K562 (cell line): ENCODE measurements around the gene FAM180B. TPM values are rescaled to one million over a fixed set of nuclear protein-coding genes. Genes with fewer than 3 reads are reported as not detected.

Experiments used
- ATAC-seq: fragments of 200-7000 bp; cut with Tn5 transposase; 3 replicates; pipeline ENCODE4 v1.9.1; 2020; ENCODE audit warnings: moderate library complexity
- BruUV-seq: library from RNA; stranded (reverse); fragments of 400-500 nt; replicated peaks from 2 replicates; lab custom pipeline; 2021; lab: Mats Ljungman, UMichigan
- CTCF ChIA-PET: fragments of 300-600 bp; formaldehyde crosslinking; extraction: SDS; loops from one replicate; lab custom pipeline; 2021; ENCODE audit warnings: low intra/inter-chr PET ratio; lab: Yijun Ruan, JAX
- POLR2A ChIA-PET: fragments of 300-600, 350-650 bp; sonication (Branson Sonifier 250); formaldehyde crosslinking; extraction: SDS; loops from one replicate; lab custom pipeline; 2021; ENCODE audit warnings: antibody characterized with exemption, inconsistent platforms; lab: Yijun Ruan, JAX
- DNase-seq, 4 experiments: peaks; one replicate each; pipeline versions ENCODE4 v3.0.0 to v3.0.0-alpha.2; 2011 to 2018; ENCODE audit warnings: low spot score in 3 of 4, mixed read lengths in 3 of 4; ENCODE audit errors: extremely low read depth in 1 of 4
- FAIRE-seq: peaks from 2 replicates; lab custom pipeline; 2011; peaks lifted over from hg19 to GRCh38; lab: Jason Lieb, UNC
- H2AFZ ChIP-seq: 2 replicates; pipeline ENCODE4 v1.6.0; 2011; ENCODE audit warnings: low read depth, low read length, control low read depth, inconsistent platforms
- H3K27ac ChIP-seq: fragments of 200-600 bp; 3 replicates; pipeline ENCODE4 v1.8.0; 2011; ENCODE audit warnings: low read depth, mild to moderate bottlenecking, control low read depth, inconsistent platforms, low read length, moderate library complexity, mixed read lengths; ENCODE audit errors: extremely low read depth
- H3K27me3 ChIP-seq, 2 experiments: fragments of 300-600 bp in 1 of 2; 2 replicates in 1 of 2; 3 replicates in 1 of 2; pipeline versions ENCODE4 v1.6.0 to v1.8.0; 2011; ENCODE audit warnings: inconsistent platforms in 2 of 2, low read length in 2 of 2, mild to moderate bottlenecking in 1 of 2, mixed read lengths in 1 of 2, moderate library complexity in 1 of 2; ENCODE audit not compliant: control insufficient read depth in 2 of 2, insufficient read depth in 2 of 2
- H3K36me3 ChIP-seq: fragments of 300-600 bp; 3 replicates; pipeline ENCODE4 v1.8.0; 2011; ENCODE audit warnings: mild to moderate bottlenecking, low read length, inconsistent platforms; ENCODE audit not compliant: control insufficient read depth, insufficient read depth
- H3K4me1 ChIP-seq, 2 experiments: fragments of 200-600 bp in 1 of 2; replicated peaks in 1 of 2; 2 replicates in 1 of 2; 3 replicates in 1 of 2; pipeline versions ENCODE4 v1.5.1 to v1.8.0; 2011; ENCODE audit warnings: inconsistent platforms in 2 of 2, low read length in 2 of 2, mild to moderate bottlenecking in 1 of 2, mixed read lengths in 1 of 2, moderate library complexity in 1 of 2; ENCODE audit not compliant: control insufficient read depth in 2 of 2, insufficient read depth in 2 of 2
- H3K4me2 ChIP-seq: 2 replicates; pipeline ENCODE4 v1.6.1; 2011; ENCODE audit warnings: low read length, control low read depth, inconsistent platforms, mixed read lengths; ENCODE audit not compliant: insufficient read depth
- H3K4me3 ChIP-seq: fragments of 200-600 bp; sonication (generic), shearing (Covaris generic); 2 replicates; pipeline ENCODE4 v1.5.1; 2016; ENCODE audit warnings: control low read depth, inconsistent platforms
- H3K79me2 ChIP-seq: fragments of 200-600 bp; 3 replicates; pipeline ENCODE4 v1.8.0; 2011; ENCODE audit warnings: low read length, inconsistent platforms; ENCODE audit not compliant: control insufficient read depth, insufficient read depth
- H3K9ac ChIP-seq, 2 experiments: 2 replicates each; pipeline versions ENCODE4 v1.6.0 to v1.6.1; 2011; ENCODE audit warnings: low read depth in 2 of 2, low read length in 2 of 2, control low read depth in 1 of 2, inconsistent platforms in 1 of 2, mild to moderate bottlenecking in 1 of 2, mixed read lengths in 1 of 2; ENCODE audit not compliant: insufficient read depth in 1 of 2
- H3K9me1 ChIP-seq: one replicate; pipeline ENCODE4 v1.6.0; 2011; ENCODE audit warnings: inconsistent platforms, mild to moderate bottlenecking, low read length, moderate library complexity; ENCODE audit not compliant: control insufficient read depth, insufficient read depth
- H3K9me3 ChIP-seq: replicated peaks from 2 replicates; pipeline ENCODE4 v1.5.1; 2011; ENCODE audit warnings: low read depth, low read length, inconsistent platforms; ENCODE audit not compliant: control insufficient read depth, insufficient read depth
- H4K20me1 ChIP-seq: replicated peaks from 2 replicates; pipeline ENCODE4 v1.6.1; 2011; ENCODE audit warnings: low read length, inconsistent platforms, mixed read lengths; ENCODE audit not compliant: control insufficient read depth, insufficient read depth
- CBFB ChIP-seq: sonication (generic); formaldehyde crosslinking; IDR thresholded peaks from 2 replicates; pipeline ENCODE4 v1.4.0; 2020; ENCODE audit warnings: mild to moderate bottlenecking, missing genetic modification reagents
- DNMT1 ChIP-seq: fragments of 450-650 bp; IDR thresholded peaks from 2 replicates; pipeline ENCODE4 v1.6.1; 2016; ENCODE audit warnings: antibody characterized with exemption, mild to moderate bottlenecking
- EWSR1 ChIP-seq: fragments of 450-650 bp; IDR thresholded peaks from 2 replicates; pipeline ENCODE4 v1.6.1; 2018; ENCODE audit warnings: borderline replicate concordance, mild to moderate bottlenecking, low read depth, moderate library complexity; ENCODE audit not compliant: partially characterized antibody
- HEY1 ChIP-seq: fragments of 250-450 bp; sonication (Bioruptor Pico); IDR thresholded peaks from 2 replicates; pipeline ENCODE4 v1.5.0; 2020; ENCODE audit warnings: mild to moderate bottlenecking, moderate library complexity, borderline replicate concordance
- HNRNPL ChIP-seq: fragments of 200-400 bp; formaldehyde crosslinking; IDR thresholded peaks from 2 replicates; pipeline ENCODE4 v1.6.1; 2017; ENCODE audit warnings: low read depth, mild to moderate bottlenecking, low read length
- NR2C1 ChIP-seq, 2 experiments: fragments of 450-650 bp; IDR thresholded peaks; 2 replicates each; pipeline ENCODE4 v1.6.1; 2017; ENCODE audit warnings: mild to moderate bottlenecking in 2 of 2, antibody characterized with exemption in 1 of 2, inconsistent platforms in 1 of 2, missing compliant biosample characterization in 1 of 2, missing genetic modification characterization in 1 of 2
- PTTG1 ChIP-seq: fragments of 450-650 bp; IDR thresholded peaks from 2 replicates; pipeline ENCODE4 v1.6.1; 2016; ENCODE audit warnings: low read depth, mild to moderate bottlenecking, missing genetic modification characterization, missing compliant biosample characterization
- RBM17 ChIP-seq: fragments of 200-400 bp; formaldehyde crosslinking; IDR thresholded peaks from 2 replicates; pipeline ENCODE4 v1.6.1; 2017; ENCODE audit warnings: low read depth, mild to moderate bottlenecking, low read length, borderline replicate concordance
- RCOR1 ChIP-seq, 2 experiments: IDR thresholded peaks; 2 replicates each; pipeline ENCODE4 v1.6.1; 2012; ENCODE audit warnings: low read depth in 2 of 2, low read length in 2 of 2, borderline replicate concordance in 1 of 2, improper control_type of control experiment in 1 of 2
- SIN3B ChIP-seq: fragments of 450-650 bp; IDR thresholded peaks from 2 replicates; pipeline ENCODE4 v1.6.1; 2017; ENCODE audit warnings: low read depth, mild to moderate bottlenecking, moderate library complexity
- SNRNP70 ChIP-seq: fragments of 200-400 bp; formaldehyde crosslinking; optimal IDR thresholded peaks from 2 replicates; pipeline ENCODE3; 2017; ENCODE audit warnings: low read depth, low read length
- SREBF1 ChIP-seq: fragments of 150-350 bp; IDR thresholded peaks from 2 replicates; pipeline ENCODE4 v1.6.1; 2014; ENCODE audit warnings: antibody characterized with exemption, low read depth, low read length, borderline replicate concordance
- TAF15 ChIP-seq: fragments of 200-400 bp; formaldehyde crosslinking; IDR thresholded peaks from 2 replicates; pipeline ENCODE4 v1.6.1; 2017; ENCODE audit warnings: mild to moderate bottlenecking, low read depth, low read length, moderate library complexity
- ZNF146 ChIP-seq: IDR thresholded peaks from one replicate; pipeline ENCODE4 v1.6.1; 2018; ENCODE audit warnings: missing compliant biosample characterization; ENCODE audit not compliant: unreplicated experiment
- ZNF232 ChIP-seq: sonication (generic); formaldehyde crosslinking; IDR thresholded peaks from 2 replicates; pipeline ENCODE4 v1.8.0; 2022; ENCODE audit warnings: mild to moderate bottlenecking, missing genetic modification reagents
- ZNF408 ChIP-seq: fragments of 250-450 bp; sonication (Bioruptor Pico); IDR thresholded peaks from 2 replicates; pipeline ENCODE4 v1.4.0; 2020; ENCODE audit warnings: low read depth, mild to moderate bottlenecking, moderate library complexity
- WGBS: fragments of 100-300 bp; shearing (Covaris generic); methylation state at CpG from one replicate; pipeline ENCODE4 v1.1.6; 2016; ENCODE audit warnings: low coverage, mixed read lengths; ENCODE audit not compliant: insufficient coverage; ENCODE audit errors: missing lambda C conversion rate; 5-methylcytosine and 5-hydroxymethylcytosine counted together
- in situ Hi-C: fragments of 300-500 bp; cut with MboI; formaldehyde crosslinking; loops from 4 replicates; pipeline ENCODE4 v1.15.0; 2018; ENCODE audit warnings: inconsistent platforms, mixed read lengths
- intact Hi-C: fragments of 100-400 bp; cut with micrococcal nuclease; formaldehyde crosslinking; loops from 2 replicates; pipeline ENCODE4 v1.14.2; 2022
- polyA plus RNA-seq, 8 experiments: library from polyadenylated mRNA; depleted of rRNA in 4 of 8; stranded (reverse) in 5 of 8; unstranded in 3 of 8; fragments of >200 nt; fragmentation: Nextera tagmentation in 2 of 8; fragmentation: Illumina TruSeq in 1 of 8; extraction: Ambion mirVana in 2 of 8; extraction: Trizol in 1 of 8; gene quantifications; 2 replicates each; pipeline versions ENCODE4 v1.2.1 to v1.2.3, GENCODE V29; 2011 to 2014; ENCODE audit warnings: inconsistent platforms in 1 of 8, missing spikeins in 1 of 8
- total RNA-seq, 7 experiments: library from RNA; depleted of rRNA in 6 of 7; stranded (reverse); fragments of >200 nt in 6 of 7; fragmentation: Illumina TruSeq in 2 of 7; extraction: Trizol in 2 of 7; gene quantifications; 2 replicates each; pipeline versions ENCODE4 v1.2.1 to v1.2.3, GENCODE V29; 2011 to 2021; ENCODE audit warnings: low replicate concordance in 1 of 7
- TF ChIP-seq, protein P1 (sequence below): sonication (generic); formaldehyde crosslinking; IDR thresholded peaks from 2 replicates; pipeline ENCODE4 v1.9.0; 2022; ENCODE audit warnings: mild to moderate bottlenecking, missing genetic modification reagents
- TF ChIP-seq, protein P2 (sequence below): fragments of 450-650 bp; formaldehyde crosslinking; IDR thresholded peaks from 2 replicates; pipeline ENCODE4 v1.4.0; 2020; ENCODE audit warnings: mild to moderate bottlenecking
- TF ChIP-seq, protein P3 (sequence below): fragments of 450-650 bp; formaldehyde crosslinking; IDR thresholded peaks from 2 replicates; pipeline ENCODE4 v1.4.0; 2020; ENCODE audit warnings: mild to moderate bottlenecking, mixed read lengths
- TF ChIP-seq, protein P4 (sequence below): fragments of 450-650 bp; formaldehyde crosslinking; IDR thresholded peaks from 2 replicates; pipeline ENCODE4 v1.4.0; 2020; ENCODE audit warnings: mild to moderate bottlenecking, moderate library complexity

Gene FAM180B
- total and polyA plus RNA-seq, 9 of the 15 experiments (the other 6 are each of a cell fraction or from before 2014, with no cell fraction given), result 0.05 to 0.14 TPM; not detected in 7

DNA sequence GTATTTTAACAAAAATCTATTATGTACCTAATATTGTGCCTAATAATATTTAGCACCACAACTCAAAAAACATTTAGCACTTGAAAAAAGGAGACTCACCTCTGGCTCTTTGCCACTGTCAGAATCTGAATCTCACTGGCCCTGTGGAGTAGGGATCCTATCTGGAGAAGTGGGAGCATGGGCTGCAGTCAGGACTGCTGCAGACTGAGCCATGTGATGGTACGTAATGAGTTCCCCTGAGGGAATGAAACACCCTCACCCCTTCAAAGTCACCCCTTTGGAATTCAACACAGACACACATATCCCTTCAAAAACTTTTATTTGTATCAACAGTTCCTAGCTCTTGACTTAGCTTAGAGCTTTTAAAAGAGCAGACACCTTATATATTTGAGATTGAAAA lies 14.6 kb upstream of the FAM180B start:
- ChIA-PET POLR2A (interaction anchor here (1.1 kb wide), 1 partner anchor 23 kb away, joined by 3 read pairs; no protein-coding TSS in a partner anchor), CTCF (no interaction called here)
- TF ChIP-seq RBM17, result no peak
- TF ChIP-seq, protein P1, sequence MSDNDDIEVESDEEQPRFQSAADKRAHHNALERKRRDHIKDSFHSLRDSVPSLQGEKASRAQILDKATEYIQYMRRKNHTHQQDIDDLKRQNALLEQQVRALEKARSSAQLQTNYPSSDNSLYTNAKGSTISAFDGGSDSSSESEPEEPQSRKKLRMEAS (CRISPR knock-in tag), result no peak
- TF ChIP-seq ZNF146, result no peak
- no peak for TF ChIP-seq ZNF232
- no peak for TF ChIP-seq PTTG1 (tag)
- TF ChIP-seq, protein P2, sequence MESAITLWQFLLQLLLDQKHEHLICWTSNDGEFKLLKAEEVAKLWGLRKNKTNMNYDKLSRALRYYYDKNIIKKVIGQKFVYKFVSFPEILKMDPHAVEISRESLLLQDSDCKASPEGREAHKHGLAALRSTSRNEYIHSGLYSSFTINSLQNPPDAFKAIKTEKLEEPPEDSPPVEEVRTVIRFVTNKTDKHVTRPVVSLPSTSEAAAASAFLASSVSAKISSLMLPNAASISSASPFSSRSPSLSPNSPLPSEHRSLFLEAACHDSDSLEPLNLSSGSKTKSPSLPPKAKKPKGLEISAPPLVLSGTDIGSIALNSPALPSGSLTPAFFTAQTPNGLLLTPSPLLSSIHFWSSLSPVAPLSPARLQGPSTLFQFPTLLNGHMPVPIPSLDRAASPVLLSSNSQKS (CRISPR knock-in tag), result no peak
- TF ChIP-seq EWSR1, result no peak
- TF ChIP-seq SNRNP70, result no peak
- no peak for TF ChIP-seq CBFB (CRISPR knock-in tag)
- TF ChIP-seq ZNF408, result no peak
- TF ChIP-seq HNRNPL, result no peak
- TF ChIP-seq, protein P3, sequence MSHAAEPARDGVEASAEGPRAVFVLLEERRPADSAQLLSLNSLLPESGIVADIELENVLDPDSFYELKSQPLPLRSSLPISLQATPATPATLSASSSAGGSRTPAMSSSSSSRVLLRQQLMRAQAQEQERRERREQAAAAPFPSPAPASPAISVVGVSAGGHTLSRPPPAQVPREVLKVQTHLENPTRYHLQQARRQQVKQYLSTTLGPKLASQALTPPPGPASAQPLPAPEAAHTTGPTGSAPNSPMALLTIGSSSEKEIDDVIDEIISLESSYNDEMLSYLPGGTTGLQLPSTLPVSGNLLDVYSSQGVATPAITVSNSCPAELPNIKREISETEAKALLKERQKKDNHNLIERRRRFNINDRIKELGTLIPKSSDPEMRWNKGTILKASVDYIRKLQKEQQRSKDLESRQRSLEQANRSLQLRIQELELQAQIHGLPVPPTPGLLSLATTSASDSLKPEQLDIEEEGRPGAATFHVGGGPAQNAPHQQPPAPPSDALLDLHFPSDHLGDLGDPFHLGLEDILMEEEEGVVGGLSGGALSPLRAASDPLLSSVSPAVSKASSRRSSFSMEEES (CRISPR knock-in tag), result no peak
- no peak for TF ChIP-seq HEY1 (CRISPR knock-in tag)
- no peak for TF ChIP-seq SIN3B
- no peak for TF ChIP-seq TAF15
- TF ChIP-seq, protein P4, sequence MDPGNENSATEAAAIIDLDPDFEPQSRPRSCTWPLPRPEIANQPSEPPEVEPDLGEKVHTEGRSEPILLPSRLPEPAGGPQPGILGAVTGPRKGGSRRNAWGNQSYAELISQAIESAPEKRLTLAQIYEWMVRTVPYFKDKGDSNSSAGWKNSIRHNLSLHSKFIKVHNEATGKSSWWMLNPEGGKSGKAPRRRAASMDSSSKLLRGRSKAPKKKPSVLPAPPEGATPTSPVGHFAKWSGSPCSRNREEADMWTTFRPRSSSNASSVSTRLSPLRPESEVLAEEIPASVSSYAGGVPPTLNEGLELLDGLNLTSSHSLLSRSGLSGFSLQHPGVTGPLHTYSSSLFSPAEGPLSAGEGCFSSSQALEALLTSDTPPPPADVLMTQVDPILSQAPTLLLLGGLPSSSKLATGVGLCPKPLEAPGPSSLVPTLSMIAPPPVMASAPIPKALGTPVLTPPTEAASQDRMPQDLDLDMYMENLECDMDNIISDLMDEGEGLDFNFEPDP, result no peak
- no peak for TF ChIP-seq NR2C1 (IDR thresholded peaks at IDR 0.05)
- TF ChIP-seq NR2C1 (tag; IDR thresholded peaks at IDR 0.05), result no peak
- TF ChIP-seq SREBF1, result no peak
- no peak for TF ChIP-seq RCOR1 (IDR thresholded peaks at IDR 0.05; ENCODE audit: borderline replicate concordance in 1 of 2, low read depth in 2 of 2, low read length in 2 of 2)
- no peak for TF ChIP-seq DNMT1
- Histone ChIP-seq H3K27me3 (no peaks in the 10 kb centered on the region), H3K4me2 (no peak overlapping the region), H3K9me1 (no peaks in the 10 kb centered on the region), H3K4me1 (peaks cover 1 to 4% of the 10 kb centered on the region in 2 experiments; a peak in 2 of 5 replicates), H3K9me3 (no peaks in the 10 kb centered on the region), H2AFZ (no peak overlapping the region), H3K9ac (no peak overlapping the region), H3K36me3 (peaks cover 74% of the 10 kb centered on the region; the same call in 2 of the 3 replicates), H3K4me3 (no peak overlapping the region), H3K79me2 (peaks cover 23% of the 10 kb centered on the region), H3K27ac (no peak overlapping the region), H4K20me1 (no peaks in the 10 kb centered on the region)
- in situ Hi-C loops (no loop called here), intact Hi-C loops (no loop called here)
- no TSS peak for BruUV-seq
- 85% methylated on average over 1 of the region's 1 CpG for WGBS
- no peak for FAIRE-seq
- ATAC-seq, result no peak
- DNase-seq, result peak in 2 of 4 experiments; percentile 7
